ENCODE measurements around the gene GRB10.

- TF ChIP-seq, protein P1, sequence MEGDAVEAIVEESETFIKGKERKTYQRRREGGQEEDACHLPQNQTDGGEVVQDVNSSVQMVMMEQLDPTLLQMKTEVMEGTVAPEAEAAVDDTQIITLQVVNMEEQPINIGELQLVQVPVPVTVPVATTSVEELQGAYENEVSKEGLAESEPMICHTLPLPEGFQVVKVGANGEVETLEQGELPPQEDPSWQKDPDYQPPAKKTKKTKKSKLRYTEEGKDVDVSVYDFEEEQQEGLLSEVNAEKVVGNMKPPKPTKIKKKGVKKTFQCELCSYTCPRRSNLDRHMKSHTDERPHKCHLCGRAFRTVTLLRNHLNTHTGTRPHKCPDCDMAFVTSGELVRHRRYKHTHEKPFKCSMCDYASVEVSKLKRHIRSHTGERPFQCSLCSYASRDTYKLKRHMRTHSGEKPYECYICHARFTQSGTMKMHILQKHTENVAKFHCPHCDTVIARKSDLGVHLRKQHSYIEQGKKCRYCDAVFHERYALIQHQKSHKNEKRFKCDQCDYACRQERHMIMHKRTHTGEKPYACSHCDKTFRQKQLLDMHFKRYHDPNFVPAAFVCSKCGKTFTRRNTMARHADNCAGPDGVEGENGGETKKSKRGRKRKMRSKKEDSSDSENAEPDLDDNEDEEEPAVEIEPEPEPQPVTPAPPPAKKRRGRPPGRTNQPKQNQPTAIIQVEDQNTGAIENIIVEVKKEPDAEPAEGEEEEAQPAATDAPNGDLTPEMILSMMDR (IDR thresholded peaks at IDR 0.05): no peak
- TF ChIP-seq POLR2AphosphoS5 (IDR thresholded peaks at IDR 0.05): peak in 1 of 3 donors; percentile 57
Observed at GRCh38 chr7:50685135-50686065, 97.3 kb downstream of the GRB10 start.

Measured in breast epithelium (tissue), 3 donors.